SK-N-DZ (cell line): ENCODE measurements around the gene SEPTIN5.

Source experiments
- DNase-seq: peaks from one replicate; pipeline ENCODE4 v3.0.0-alpha.2; 2015; ENCODE audit warnings: low spot score

The SEPTIN5 gene

DNA sequence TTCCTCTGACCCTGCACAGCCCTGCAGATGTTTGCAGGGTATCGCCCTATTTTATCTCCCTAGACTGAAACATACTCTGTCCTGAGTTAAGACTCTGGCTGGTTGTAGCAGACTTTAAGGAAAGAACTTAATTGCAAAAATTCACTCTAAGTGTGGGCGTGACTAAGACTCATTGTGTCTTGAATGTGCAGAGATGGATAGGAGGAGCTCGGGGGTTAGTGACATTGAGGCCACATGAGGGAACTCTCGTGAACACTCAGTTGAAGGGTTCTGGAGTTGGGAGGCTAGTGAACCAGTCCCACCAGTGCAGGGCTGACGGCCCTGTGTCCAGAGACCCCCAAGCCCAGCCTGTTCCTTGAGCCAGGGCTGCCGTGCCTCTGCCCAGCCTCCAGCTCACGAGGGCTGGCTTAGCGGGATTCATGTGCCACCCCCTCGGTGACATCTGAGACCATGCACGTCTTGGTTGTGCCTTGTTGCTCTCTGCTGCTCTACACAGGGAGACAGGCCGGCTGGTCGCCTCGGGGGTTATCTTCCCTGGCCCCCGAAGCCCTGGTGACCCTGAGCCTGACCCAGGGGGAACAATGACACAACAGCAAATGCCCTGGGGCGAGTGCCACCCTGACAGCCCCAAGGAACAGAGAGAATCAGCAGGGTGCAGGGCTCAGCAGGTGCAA is 34.8 kb downstream of the SEPTIN5 start:
- DNase-seq = no peak

DNA sequence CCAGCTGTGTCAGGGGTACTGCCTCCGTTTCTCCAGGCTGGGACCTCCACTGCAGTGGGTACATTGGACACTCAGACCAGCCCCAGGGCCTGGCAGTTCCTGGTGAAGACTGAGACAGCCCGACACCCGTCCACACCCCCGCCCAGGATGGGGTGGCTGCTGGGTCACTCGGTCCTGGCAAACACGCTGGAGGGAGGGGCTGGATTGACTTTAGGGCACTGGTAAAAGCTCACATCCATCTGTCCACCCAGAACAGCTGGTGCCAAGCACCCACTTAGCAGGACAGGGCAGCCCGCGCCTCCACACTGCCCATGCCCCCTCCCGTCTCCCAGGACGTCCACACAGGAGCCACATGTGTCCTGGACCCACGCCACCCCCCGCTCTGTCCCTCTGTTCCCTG is 35.6 kb downstream of the SEPTIN5 start:
- no peak for DNase-seq

DNA sequence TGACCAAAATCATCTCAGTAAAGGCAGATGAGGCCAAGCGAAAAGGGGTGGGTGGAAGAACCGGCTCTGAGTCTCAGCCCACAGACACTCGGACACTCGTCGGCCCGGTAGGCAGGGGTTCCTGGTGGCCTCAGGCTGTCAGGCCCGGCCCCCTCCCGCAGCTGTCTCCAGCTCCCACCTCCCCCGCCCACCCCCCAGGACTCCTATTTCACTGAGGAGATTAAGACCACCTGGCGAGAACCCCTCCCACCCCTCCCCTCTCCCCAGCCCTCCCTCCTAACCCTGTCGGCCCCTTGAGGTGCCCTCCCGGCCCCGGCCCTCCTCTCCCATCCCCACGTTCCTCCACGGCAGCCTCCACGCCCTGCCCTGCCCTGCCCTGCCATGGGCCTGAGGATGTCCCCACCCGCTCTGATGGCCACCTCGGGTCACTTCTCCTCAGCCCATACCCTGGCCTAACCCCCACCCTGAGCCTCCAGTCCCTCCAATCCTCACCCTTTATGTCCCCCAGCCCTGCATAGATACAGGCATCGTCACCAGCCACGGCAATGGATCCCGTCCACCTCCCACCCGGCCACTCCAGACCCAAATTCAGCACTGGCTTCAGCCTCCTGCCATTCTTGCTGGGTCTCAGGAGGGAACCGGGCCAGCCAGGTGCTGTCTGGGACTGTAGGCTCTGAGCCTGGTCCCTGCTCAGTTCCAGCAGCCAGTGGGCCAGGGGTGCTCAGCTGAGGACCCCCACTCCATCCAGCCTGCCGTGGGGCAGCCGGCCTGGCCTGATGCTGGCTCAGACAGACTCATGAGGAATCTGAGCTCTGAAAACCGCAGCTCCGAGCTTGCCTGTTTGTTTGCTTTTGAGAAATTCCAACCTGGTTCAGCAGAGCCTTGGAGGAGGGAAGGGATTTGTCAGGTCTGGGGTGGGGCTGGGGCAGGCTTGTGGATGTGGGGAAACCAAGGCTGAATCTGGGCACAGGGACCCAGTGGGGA is 36.5 kb downstream of the SEPTIN5 start:
- DNase-seq = no peak

DNA sequence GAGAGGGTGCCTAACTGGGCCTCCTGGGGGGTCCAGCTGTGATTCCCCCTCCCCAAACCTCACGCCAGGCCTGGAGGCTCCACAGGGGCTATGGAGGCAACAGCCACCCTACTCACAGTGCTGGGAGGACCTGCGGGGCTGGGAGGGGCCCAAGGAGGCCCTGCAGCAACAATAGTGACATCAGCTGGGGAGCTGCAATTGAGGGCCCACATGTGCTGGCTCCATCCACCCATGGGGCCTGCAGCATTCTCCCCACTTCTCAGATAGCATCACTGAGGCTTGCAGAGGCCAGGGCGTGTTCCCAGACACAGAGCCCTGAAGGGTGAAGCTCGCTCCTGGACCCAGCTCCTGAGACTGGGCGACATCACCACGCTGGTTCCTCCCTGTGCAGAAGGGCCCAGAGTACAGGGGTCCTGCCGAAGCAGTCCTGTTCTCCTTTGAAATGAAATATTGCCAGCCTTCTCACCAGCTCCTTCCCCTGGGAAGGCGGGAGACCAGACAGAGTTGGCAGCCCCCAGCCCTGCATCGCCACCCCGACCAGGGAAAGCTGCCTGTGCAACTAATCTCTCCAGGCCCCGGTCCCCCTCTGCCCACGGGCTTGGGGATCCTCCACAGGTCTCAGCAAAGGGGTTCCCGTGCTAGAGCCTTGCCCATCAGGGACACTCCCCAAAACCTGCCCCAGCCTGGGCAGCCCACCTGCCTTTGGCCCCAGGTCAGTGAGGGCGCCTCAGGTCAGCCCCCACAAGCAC is 37.4 kb downstream of the SEPTIN5 start:
- no peak for DNase-seq

DNA sequence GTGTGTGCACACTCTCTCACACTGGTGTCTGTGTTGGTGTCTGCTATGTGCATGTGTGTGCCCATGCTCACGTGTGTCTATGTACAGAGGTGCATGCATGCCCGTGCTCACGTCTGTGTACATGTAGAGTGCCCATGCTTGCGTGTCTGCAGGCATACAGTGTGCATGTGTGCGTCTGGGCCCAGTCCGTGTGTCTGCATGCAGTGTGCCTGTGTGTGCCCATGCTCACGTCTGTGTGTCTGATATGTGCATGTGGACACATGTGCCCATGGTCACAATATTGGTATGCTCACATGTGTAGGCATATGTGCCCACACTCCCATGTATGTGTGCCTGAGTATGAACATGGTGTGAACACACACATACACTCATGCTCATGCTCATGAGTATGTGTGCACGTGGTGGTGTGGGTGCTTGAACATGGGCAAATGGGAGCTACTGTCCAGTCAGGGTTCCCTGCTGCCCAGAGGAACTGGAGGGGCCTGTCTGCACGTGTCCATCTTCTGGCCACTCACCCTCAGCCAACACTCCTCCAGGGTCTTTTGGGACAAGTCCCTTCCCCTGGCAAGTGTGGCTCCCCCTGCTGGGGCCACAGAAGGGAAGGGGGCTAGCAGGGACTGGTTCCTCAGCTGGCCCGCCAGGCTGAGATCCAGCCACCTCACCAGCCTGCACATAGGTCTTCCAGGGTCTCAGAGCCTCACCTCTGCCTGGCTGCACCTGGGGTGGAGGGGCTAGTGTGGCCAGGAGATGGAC is 39.0 kb downstream of the SEPTIN5 start:
- no peak for DNase-seq

DNA sequence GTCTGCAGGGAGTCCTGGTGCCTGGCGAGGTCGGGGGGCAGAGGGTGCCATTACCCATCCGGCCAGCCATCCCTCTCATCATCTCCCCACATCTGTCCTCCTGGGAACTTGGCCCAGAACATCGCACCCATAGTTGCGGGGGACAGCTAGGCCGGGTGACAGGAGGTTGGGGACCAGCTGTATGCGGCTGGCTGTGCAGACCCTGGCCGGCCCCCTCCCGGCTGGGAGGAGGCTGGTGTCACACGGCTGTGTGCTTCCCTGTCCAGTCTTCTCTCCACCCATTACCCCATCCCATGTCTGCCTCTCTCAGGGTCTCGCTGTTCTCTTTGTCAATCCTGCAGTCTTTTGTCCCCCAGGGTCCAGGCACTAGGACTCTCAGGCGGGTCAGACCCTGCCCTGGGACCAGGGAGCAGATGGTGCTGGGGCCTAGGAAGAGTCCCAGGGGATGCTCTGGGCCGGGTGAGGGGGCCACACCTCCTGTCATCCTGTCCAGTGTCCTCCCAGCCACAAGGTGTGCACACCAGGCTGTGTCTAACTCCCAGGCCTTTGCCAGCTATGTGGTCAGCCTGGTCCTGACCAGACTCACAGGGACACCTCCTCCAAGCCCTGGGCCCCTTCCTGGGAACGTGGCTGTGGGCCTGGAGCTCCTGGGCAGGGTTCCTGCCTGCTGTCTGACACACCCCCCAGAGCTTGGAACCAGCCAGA is 39.8 kb downstream of the SEPTIN5 start:
- no peak for DNase-seq

DNA sequence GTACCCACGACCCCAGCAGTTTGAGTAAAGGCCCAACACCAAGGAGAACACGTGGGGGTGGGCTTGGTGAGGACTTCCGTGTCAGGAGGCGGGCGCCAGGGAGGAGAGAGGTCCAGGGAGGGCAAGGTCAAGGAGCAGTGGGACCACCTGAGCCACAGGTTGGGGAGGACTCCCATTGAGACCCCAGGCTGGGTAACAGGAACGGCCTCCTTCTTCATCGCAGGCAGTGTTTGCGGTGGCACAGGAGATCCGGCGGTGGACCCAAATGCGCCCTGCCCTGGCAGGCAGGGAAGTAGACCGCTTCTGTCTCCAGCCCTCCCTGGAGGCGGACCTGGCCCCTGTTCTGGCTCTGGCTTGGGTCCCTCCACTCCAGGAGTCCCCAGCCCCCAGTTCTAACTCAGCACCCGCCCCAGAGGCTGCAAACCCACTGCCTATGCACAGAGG is 40.4 kb downstream of the SEPTIN5 start:
- DNase-seq = no peak

DNA sequence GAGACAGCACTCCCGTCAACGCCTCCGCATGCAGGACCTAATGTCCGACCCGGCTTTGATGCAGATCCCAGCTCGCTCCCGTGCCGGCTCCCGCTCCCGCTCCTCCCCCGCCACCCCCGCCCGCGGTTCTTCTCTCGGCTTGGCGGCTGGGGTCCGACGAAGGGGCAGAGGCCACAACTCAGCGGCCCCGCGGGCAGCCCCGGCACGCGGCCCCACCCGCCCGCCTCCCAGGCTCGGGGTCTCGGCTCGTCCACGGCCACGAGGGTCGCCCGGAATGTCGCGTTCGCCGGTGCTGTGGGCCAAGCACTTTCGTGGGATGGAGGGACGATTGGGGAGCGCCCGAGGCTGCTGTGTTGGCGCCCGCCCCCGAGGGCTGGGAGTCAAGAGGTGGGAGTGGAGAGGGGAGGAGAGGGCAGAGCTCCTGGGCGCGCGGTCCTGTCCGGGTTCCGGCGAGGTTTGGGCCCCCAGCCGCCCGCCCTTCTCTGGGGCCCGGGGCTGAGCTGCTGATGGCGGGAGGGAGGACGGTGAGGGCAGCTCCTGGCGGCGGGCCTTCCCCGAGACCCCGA is 40.9 kb downstream of the SEPTIN5 start:
- DNase-seq = no peak

DNA sequence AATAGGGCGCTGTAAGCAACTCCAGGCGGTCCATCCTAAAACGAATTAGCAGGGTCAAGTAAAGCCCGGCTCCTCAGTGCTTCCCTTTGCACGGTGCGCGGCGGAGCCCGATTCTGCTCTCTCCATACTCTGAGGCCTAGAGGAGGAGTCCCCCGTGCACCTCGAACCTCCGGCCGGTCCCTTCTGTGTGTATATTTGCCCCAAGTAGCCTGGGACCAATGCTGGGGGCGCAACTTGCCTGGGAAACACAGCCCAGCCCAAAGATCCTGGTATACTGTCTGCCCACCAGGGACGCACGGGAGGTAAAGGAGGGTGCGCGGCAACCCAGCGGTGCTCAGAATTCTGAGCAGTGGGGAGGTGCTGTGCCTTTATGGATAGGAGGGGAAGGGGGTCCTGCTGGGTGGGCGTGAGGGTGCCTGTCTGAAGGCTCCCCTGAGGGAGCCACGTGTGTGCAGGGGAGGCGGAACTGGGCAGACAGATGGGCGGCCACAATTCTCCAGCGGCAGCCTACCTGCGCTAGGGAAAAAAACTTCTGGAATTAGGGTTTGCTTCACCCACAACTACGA is 41.5 kb downstream of the SEPTIN5 start:
- no peak for DNase-seq

DNA sequence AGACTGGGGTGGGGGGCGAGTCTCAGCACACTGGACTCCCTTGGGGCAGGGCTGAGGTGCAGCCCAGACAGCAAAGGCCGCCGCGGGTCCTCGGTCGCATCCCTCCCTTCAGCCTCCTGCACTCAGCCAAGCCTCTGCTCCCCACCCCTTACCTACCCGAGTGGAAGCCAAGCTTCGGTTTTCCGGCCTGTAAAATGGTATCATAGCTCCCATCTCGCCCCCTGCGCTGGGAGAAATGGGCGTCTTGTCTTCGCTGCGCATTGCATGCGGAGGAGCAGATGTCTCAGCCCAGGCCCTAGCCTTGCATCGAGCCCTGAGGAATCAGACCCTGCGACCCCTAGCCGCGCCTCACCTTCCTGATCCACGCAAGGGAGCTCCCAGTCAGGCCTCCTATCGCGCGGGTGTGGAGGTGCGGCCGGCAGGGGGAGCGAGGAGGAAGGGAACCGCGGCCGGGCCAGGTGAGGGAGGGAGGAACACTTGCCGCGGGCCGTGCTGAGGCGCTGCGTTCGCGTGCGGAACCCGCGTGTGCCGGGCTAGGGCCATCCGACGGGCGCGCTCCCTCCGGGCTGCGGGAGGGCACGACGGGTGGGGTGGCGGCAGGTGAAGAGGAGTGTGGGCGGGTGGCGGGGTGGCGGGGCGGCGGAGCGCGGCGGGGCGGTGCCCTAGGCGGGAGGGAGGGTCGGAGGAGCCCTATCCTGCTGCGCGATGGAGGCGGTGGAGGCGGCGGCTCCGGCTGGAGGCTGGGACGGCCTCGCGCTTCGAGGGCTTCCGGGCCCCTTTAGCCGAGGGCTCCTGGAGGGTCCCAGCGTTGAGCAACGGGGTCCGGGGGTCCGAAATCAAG is 42.2 kb downstream of the SEPTIN5 start:
- DNase-seq = peak; percentile 45

DNA sequence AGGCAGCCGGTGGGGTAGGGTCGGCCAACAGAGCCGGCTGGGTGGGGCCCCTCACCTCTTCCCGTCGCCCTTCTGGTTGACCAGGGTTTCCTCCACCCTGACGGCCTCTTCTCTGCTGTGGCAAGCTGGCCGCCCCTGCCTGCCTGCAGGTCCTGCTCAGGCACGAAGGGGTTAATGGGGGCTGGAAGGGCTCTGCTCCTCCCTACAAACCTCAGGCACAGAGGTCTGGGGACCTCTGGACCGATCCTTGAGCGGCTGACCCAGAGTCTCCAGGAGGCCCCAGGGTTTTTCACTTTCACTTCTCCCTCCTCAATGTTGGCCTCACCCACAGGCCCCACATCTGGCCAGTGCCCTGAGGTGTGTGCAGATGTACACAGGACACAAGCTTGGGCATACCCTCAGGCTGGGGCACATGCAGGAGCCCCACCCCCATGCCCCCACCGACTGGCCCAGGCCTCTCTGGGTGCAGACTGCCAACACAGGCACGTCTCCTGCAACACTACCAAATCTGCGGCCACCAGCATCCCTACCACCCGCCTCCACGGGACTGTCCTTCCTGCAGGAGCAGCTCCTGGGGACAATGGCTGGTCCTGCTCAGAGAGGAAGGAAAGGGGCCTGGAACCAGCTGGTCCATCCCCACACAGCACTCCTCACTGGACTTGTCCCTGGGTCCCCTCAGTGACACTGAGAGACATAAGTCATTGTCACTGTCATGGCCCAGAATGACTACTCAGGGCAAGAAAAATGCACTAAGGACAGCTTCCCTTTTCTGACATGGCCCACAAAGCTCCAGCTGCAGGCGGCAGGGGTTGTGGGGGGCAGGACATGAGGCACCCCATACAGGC is 43.1 kb downstream of the SEPTIN5 start:
- DNase-seq = no peak

DNA sequence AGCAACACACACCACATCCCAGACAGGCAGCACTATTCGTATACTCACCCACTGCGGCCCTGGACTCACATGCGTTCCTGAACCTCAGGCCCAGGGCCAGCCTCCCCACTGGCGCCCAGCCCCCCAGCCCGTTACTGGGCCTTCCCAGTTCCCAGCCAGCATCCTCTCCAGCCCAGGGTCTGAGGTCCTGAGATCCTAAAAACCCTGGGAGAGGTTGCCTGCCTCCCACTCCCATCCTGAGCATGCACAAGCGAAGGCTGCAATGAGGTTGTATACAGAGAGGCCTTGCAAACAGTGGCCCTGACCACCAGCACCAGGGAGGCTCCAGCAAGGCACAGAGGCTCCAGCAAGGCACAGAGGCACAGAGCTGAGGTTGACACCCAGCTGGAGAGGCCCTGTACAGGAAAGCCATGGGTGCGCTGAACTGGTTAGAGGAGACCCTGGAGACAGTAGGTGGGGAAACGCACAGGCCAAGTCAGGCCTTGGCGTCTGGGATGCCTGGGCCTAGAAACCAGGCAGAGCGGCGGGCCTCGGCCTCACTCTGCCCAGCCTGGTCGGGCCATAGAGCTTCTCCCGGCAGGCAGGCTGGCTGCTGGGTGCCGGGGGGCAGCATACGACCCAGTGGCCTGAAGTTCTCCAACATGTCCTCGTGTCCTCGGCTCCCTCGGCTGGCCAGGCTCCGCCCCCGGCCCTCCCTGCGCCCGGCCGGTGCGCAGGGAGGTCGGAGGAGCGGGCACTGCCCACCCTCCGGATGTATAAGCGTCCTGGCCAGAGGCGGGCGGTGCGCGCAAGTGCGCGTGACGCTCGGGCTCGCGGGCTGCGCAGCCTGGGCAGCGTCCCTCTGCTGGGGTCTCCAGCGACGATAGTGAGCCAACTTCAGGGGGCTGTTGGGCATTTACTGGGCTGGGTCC is 43.9 kb downstream of the SEPTIN5 start:
- no peak for DNase-seq

DNA sequence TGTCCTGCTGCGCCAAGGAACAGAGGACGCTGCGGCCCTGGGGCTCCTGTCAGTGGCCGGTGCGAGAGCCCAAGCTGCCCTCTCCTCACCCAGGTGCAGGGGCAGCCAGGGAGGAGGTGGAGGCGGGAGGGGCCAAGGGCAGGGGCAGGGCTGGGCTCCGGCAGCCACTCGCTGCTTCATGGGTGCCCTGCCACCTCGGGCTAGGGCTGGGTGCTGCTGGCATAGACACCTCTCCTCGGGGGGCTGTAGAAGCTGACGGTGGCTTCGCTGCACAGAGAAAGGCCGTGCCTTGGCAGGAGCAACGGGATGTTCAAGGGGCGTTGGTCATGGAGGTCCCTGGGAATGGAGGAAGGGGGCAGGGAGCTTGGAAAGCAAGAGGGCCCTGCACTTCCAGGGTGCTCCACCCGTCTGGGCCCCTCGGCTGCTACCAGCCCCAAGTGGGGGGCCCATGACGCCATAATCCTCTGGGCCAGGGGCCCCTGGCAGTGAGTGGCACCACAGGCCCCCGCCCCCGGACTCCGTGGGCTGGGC is 44.7 kb downstream of the SEPTIN5 start:
- no peak for DNase-seq

DNA sequence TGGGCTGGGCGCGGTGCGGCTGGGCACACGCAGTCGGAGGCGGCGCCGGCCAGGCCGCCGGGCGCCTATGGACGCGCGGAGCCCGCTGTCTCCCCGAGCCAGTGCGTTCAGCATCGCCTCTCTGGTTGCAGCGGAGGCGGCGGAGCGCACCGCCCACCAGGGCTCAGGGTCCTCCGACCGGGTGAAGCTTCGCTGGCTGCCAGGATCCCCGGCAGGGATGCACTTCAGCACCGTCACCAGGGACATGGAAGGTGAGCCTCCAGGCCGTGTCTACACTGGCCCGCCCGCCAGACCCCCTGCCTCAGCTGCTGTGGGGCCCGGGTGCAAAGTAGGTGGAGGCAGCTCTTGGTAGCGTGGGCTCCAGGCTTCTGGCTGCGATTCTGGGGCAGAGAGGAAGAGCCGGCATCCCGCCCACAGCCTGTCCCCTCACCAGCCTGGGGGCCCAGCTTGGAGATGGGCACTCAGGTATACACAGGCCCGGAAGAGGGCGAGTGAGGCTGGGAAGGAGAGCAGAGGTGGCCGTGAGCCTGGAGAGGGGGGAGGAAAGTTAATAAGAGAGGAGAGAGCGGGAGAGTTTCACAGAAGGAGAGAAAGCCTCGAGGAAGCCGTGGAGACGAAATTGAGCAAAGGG is 45.2 kb downstream of the SEPTIN5 start:
- no peak for DNase-seq

DNA sequence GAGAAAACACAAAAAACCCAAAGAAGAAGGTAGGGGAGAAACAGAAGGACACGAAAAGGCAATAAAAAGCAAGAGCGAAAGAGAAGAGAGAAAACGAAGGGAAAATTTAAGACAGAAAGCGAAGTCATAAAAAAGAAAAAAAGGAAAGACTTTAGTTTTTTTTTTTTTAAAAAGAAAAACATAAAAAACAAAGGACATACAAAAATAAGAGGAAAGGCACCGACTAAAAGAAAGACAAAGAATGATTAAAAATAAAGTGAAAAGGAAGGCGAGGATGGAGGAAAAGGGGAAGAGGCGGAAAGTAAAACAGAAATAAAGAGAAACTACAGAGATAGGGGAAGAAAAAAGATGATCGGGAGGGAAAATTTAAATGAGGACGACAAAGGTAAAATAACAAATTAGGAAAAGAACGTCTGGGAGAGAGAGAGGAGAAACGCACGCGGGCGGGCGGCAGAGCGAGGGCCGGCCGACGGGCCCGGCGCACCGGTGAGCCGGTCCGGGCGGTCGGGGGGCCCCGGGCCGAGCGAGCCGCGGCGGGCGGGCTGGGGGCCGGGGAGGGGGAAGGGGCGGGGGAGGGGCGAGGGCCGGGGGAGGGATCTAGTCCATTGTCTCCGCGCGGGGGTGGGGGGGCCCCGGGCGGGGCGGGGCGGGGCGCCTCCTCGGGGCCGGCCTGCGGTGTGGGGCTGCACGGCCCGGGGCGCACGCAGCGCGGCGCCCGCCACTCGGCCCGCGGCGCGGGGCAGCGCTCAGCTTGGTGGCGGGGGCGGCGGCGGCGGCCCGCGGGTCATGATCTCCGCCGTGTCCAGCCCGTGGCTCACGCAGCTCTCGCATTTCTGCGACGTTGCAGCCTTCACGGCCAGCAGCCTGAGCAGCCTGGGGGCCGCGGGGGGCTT is 46.0 kb downstream of the SEPTIN5 start, which contains the start of gene TBX1:
Gene TBX1, plus strand, starts transcription at position 721 of the 893 bp plus-strand sequence. Its CDS starts 66 bp downstream, at position 787.
- DNase-seq = no peak
